Chondrocyte (in vitro differentiated cells): ENCODE data around the gene PLB1. TPM values are rescaled to one million over a fixed set of nuclear protein-coding genes. Genes with fewer than 3 reads are reported as not detected.

ENCODE experiments used
- DNase-seq: peaks from one replicate; pipeline ENCODE4 v3.0.0; 2021; ENCODE audit warnings: mixed read lengths, low spot score
- H3K27ac Mint-ChIP-seq: one replicate; pipeline ENCODE4 v1.8.0; 2021; ENCODE audit warnings: mild to moderate bottlenecking, moderate library complexity, mixed read lengths; ENCODE audit not compliant: unreplicated experiment
- H3K27me3 Mint-ChIP-seq: 2 replicates; pipeline ENCODE4 v1.8.0; 2021; ENCODE audit warnings: low read depth, mixed read lengths
- H3K36me3 Mint-ChIP-seq: 2 replicates; pipeline ENCODE4 v1.8.0; 2021; ENCODE audit warnings: low read depth, mixed read lengths
- H3K4me1 Mint-ChIP-seq: 2 replicates; pipeline ENCODE4 v1.8.0; 2021; ENCODE audit warnings: low read depth, mild to moderate bottlenecking, mixed read lengths
- H3K4me3 Mint-ChIP-seq: one replicate; pipeline ENCODE4 v1.8.0; 2021; ENCODE audit warnings: mild to moderate bottlenecking, moderate library complexity, mixed read lengths; ENCODE audit not compliant: unreplicated experiment
- H3K9me3 Mint-ChIP-seq: 2 replicates; pipeline ENCODE4 v1.8.0; 2021; ENCODE audit warnings: low read depth, mixed read lengths
- CTCF ChIP-seq: fragments of 200-600 bp; sonication (generic); IDR thresholded peaks from 2 replicates; pipeline ENCODE4 v1.5.0; 2021; ENCODE audit warnings: antibody characterized with exemption, mild to moderate bottlenecking, moderate library complexity
- total RNA-seq: library from RNA; stranded (reverse); gene quantifications from 3 replicates; pipeline ENCODE4 v1.2.1, GENCODE V29; 2021

The PLB1 gene
- total RNA-seq, 1 donor from 2014 or later = 4.4 TPM

GRCh38 chr2:28674713-28675068 lies 178.8 kb downstream of the PLB1 start:
- H3K27ac Mint-ChIP-seq = peak overlapping the region; percentile 70
- no peak for TF ChIP-seq CTCF
- no peak for DNase-seq
- no peaks in the 10 kb centered on the region for H3K27me3 Mint-ChIP-seq
- peaks cover 3% of the 10 kb centered on the region for H3K9me3 Mint-ChIP-seq
- peaks cover 30% of the 10 kb centered on the region for H3K4me1 Mint-ChIP-seq
- no peak overlapping the region for H3K4me3 Mint-ChIP-seq
- no peaks in the 10 kb centered on the region for H3K36me3 Mint-ChIP-seq

- no peak for TF ChIP-seq CTCF
- Mint-ChIP-seq H3K4me1 (peaks cover 38% of the 10 kb centered on the region), H3K4me3 (no peak overlapping the region), H3K27ac (no peak overlapping the region), H3K9me3 (peaks cover 3% of the 10 kb centered on the region), H3K27me3 (no peaks in the 10 kb centered on the region), H3K36me3 (no peaks in the 10 kb centered on the region)
- DNase-seq = no peak
Observed at GRCh38 chr2:28676152-28676835, 180.4 kb downstream of the PLB1 start.

GRCh38 chr2:28678175-28678855 lies 182.5 kb downstream of the PLB1 start:
- Mint-ChIP-seq H3K27me3 (no peaks in the 10 kb centered on the region), H3K9me3 (no peaks in the 10 kb centered on the region), H3K4me3 (no peak overlapping the region), H3K36me3 (no peaks in the 10 kb centered on the region), H3K27ac (no peak overlapping the region), H3K4me1 (peaks cover 59% of the 10 kb centered on the region)
- no peak for DNase-seq
- TF ChIP-seq CTCF = no peak

GRCh38 chr2:28678944-28679343 lies 183.1 kb downstream of the PLB1 start:
- Mint-ChIP-seq H3K4me3 (no peak overlapping the region), H3K27me3 (no peaks in the 10 kb centered on the region), H3K27ac (no peak overlapping the region), H3K9me3 (no peaks in the 10 kb centered on the region), H3K4me1 (peaks cover 60% of the 10 kb centered on the region), H3K36me3 (no peaks in the 10 kb centered on the region)
- DNase-seq = no peak
- no peak for TF ChIP-seq CTCF

- no peak for TF ChIP-seq CTCF
- no peak overlapping the region for H3K4me3 Mint-ChIP-seq
- H3K9me3 Mint-ChIP-seq = no peaks in the 10 kb centered on the region
- H3K27ac Mint-ChIP-seq = no peak overlapping the region
- no peaks in the 10 kb centered on the region for H3K27me3 Mint-ChIP-seq
- DNase-seq = no peak
- H3K4me1 Mint-ChIP-seq = peaks cover 58% of the 10 kb centered on the region
- no peaks in the 10 kb centered on the region for H3K36me3 Mint-ChIP-seq
Observed at GRCh38 chr2:28680657-28681056, 184.8 kb downstream of the PLB1 start.
